ENCODE measurements around the gene GABPB1. TPM values are rescaled to one million over a fixed set of nuclear protein-coding genes. Genes with fewer than 3 reads are reported as not detected.

Gene GABPB1
- polyA plus RNA-seq, 1 of the 3 experiments (the other 2 are of a cell fraction): 12.8 TPM

DNA sequence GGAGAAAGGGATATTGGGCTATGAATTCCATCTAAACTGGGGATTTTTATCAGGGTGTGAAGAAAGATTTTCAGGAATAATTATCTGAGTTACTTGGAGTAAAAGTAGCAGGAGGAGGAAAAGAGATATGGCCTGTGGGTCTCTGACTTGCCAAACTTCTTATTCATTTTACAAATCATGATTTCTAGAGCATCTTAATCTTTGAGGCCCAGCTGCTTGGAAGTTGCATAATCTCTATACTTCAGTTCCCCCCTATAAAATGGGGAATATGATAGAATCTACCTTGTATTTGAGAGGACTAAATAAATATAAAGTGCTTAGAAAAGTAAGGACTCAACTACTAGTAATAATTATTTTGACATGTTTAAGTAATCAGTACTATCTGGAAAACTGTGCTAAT lies 11.0 kb upstream of the GABPB1 start:
- CTCF ChIA-PET: no interaction called here
- POLR2A ChIA-PET: interaction anchor here (0.7 to 1.1 kb wide), 2 partner anchors 11 to 15 kb away, joined by 3 to 5 read pairs; partner anchors contain the start of gene GABPB1
- Histone ChIP-seq H3K4me2 (no peak overlapping the region), H2AFZ (ENCODE audit: low read depth) (no peak overlapping the region), H3K9ac (no peak overlapping the region), H3K9me2 (no peaks in the 10 kb centered on the region), H3K27ac (ENCODE audit: low read depth in 2 of 2, low read length in 1 of 2) (no peak overlapping the region), H4K20me1 (ENCODE audit: insufficient read depth) (no peaks in the 10 kb centered on the region), H3K4me1 (ENCODE audit: control insufficient read depth in 1 of 2, insufficient read depth in 2 of 2, low read depth in 1 of 2, low read length in 1 of 2) (no peaks in the 10 kb centered on the region), H3F3A (replicated peaks; ENCODE audit: insufficient read depth) (peaks cover 4% of the 10 kb centered on the region), H3K79me2 (ENCODE audit: insufficient read depth) (peaks cover 3% of the 10 kb centered on the region; the same call in 1 of the 2 replicates), H3K4me3 (ENCODE audit: low read depth in 2 of 2, low read length in 1 of 2) (no peak overlapping the region), H3K36me3 (replicated peaks in 1 of 2; ENCODE audit: control insufficient read depth in 1 of 2, insufficient read depth in 2 of 2, low read length in 1 of 2) (peaks cover 17 to 22% of the 10 kb centered on the region in 2 experiments), H3K27me3 (ENCODE audit: insufficient read depth) (no peaks in the 10 kb centered on the region), H3K9me3 (no peaks in the 10 kb centered on the region)
- TF ChIP-seq, protein P1, sequence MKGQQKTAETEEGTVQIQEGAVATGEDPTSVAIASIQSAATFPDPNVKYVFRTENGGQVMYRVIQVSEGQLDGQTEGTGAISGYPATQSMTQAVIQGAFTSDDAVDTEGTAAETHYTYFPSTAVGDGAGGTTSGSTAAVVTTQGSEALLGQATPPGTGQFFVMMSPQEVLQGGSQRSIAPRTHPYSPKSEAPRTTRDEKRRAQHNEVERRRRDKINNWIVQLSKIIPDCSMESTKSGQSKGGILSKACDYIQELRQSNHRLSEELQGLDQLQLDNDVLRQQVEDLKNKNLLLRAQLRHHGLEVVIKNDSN (IDR thresholded peaks at IDR 0.05; ENCODE audit: borderline replicate concordance, low read depth): no peak
- TF ChIP-seq, protein P2, sequence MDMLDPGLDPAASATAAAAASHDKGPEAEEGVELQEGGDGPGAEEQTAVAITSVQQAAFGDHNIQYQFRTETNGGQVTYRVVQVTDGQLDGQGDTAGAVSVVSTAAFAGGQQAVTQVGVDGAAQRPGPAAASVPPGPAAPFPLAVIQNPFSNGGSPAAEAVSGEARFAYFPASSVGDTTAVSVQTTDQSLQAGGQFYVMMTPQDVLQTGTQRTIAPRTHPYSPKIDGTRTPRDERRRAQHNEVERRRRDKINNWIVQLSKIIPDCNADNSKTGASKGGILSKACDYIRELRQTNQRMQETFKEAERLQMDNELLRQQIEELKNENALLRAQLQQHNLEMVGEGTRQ (IDR thresholded peaks at IDR 0.05; ENCODE audit: borderline replicate concordance, low read depth, low read length): no peak
- TF ChIP-seq EZH2phosphoT487 (IDR thresholded peaks at IDR 0.05; ENCODE audit: borderline replicate concordance, low read depth) (no peak), RXRA (IDR thresholded peaks at IDR 0.05; ENCODE audit: borderline replicate concordance, low read depth) (no peak), SIN3A (IDR thresholded peaks at IDR 0.05; ENCODE audit: borderline replicate concordance, low read depth, low read length) (no peak), NFIC (IDR thresholded peaks at IDR 0.05; ENCODE audit: borderline replicate concordance) (no peak), ELF1 (IDR thresholded peaks at IDR 0.05) (no peak), TAF1 (IDR thresholded peaks at IDR 0.05; ENCODE audit: borderline replicate concordance, low read depth, low read length) (no peak), GABPA (IDR thresholded peaks at IDR 0.05; ENCODE audit: low read depth) (no peak), RCOR1 (IDR thresholded peaks at IDR 0.05; ENCODE audit: low read length) (no peak), JUND (IDR thresholded peaks at IDR 0.05) (no peak)
- no peak for DNase-seq

DNA sequence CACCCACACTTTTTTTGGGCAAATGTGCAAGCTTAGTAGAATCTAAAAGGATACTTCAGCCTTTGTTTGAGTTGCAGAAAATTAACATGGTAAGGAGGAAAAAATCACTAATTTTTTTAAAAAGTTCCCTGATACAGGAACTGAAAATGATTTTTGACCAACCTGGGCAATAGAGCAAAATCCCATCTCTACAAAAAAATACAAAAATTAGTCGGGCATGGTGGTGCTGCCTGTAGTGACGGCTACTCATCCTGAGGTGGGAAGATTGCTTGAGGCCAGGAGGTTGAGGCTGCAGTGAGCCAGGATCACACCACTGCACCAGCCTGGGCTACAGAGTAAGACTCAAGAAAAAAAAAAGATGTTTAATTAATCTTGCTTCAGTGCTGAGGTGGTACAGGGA lies 10.6 kb upstream of the GABPB1 start:
- DNase-seq: no peak
- H3K27ac ChIP-seq (ENCODE audit: low read depth in 2 of 2, low read length in 1 of 2): no peak overlapping the region
- peaks cover 7% of the 10 kb centered on the region; the same call in 1 of the 2 replicates for H3K79me2 ChIP-seq (ENCODE audit: insufficient read depth)
- H3K27me3 ChIP-seq (ENCODE audit: insufficient read depth): no peaks in the 10 kb centered on the region
- H4K20me1 ChIP-seq (ENCODE audit: insufficient read depth): no peaks in the 10 kb centered on the region
- H3K9me3 ChIP-seq: no peaks in the 10 kb centered on the region
- TF ChIP-seq, protein P1 (IDR thresholded peaks at IDR 0.05; ENCODE audit: borderline replicate concordance, low read depth): no peak
- TF ChIP-seq MAX (IDR thresholded peaks at IDR 0.05; ENCODE audit: low read depth) (no peak), FOXJ3 (CRISPR knock-in tag; IDR thresholded peaks at IDR 0.05) (no peak), CTCF (IDR thresholded peaks at IDR 0.05) (no peak), SMC3 (IDR thresholded peaks at IDR 0.05; ENCODE audit: low read depth, low read length) (no peak), POLR2AphosphoS5 (IDR thresholded peaks at IDR 0.05; ENCODE audit: low read depth, low read length) (no peak), TCF12 (IDR thresholded peaks at IDR 0.05) (no peak), TAF1 (IDR thresholded peaks at IDR 0.05; ENCODE audit: borderline replicate concordance, low read depth, low read length) (no peak), FOSL2 (IDR thresholded peaks at IDR 0.05; ENCODE audit: borderline replicate concordance, low read depth) (no peak), CHD2 (IDR thresholded peaks at IDR 0.05; ENCODE audit: low read length, partially characterized antibody) (no peak)
- TF ChIP-seq, protein P3, sequence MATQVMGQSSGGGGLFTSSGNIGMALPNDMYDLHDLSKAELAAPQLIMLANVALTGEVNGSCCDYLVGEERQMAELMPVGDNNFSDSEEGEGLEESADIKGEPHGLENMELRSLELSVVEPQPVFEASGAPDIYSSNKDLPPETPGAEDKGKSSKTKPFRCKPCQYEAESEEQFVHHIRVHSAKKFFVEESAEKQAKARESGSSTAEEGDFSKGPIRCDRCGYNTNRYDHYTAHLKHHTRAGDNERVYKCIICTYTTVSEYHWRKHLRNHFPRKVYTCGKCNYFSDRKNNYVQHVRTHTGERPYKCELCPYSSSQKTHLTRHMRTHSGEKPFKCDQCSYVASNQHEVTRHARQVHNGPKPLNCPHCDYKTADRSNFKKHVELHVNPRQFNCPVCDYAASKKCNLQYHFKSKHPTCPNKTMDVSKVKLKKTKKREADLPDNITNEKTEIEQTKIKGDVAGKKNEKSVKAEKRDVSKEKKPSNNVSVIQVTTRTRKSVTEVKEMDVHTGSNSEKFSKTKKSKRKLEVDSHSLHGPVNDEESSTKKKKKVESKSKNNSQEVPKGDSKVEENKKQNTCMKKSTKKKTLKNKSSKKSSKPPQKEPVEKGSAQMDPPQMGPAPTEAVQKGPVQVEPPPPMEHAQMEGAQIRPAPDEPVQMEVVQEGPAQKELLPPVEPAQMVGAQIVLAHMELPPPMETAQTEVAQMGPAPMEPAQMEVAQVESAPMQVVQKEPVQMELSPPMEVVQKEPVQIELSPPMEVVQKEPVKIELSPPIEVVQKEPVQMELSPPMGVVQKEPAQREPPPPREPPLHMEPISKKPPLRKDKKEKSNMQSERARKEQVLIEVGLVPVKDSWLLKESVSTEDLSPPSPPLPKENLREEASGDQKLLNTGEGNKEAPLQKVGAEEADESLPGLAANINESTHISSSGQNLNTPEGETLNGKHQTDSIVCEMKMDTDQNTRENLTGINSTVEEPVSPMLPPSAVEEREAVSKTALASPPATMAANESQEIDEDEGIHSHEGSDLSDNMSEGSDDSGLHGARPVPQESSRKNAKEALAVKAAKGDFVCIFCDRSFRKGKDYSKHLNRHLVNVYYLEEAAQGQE (IDR thresholded peaks at IDR 0.05; ENCODE audit: low read depth, low read length): no peak
- H3K4me3 ChIP-seq (ENCODE audit: low read depth in 2 of 2, low read length in 1 of 2): no peak overlapping the region
- peaks cover 4% of the 10 kb centered on the region for H3F3A ChIP-seq (replicated peaks; ENCODE audit: insufficient read depth)
- no peak overlapping the region for H3K4me2 ChIP-seq
- no peaks in the 10 kb centered on the region for H3K9me2 ChIP-seq
- no peak overlapping the region for H2AFZ ChIP-seq (ENCODE audit: low read depth)
- H3K36me3 ChIP-seq (replicated peaks in 1 of 2; ENCODE audit: control insufficient read depth in 1 of 2, insufficient read depth in 2 of 2, low read length in 1 of 2): peaks cover 17 to 26% of the 10 kb centered on the region in 2 experiments
- H3K9ac ChIP-seq: no peak overlapping the region
- CTCF ChIA-PET: no interaction called here
- no peaks in the 10 kb centered on the region for H3K4me1 ChIP-seq (ENCODE audit: control insufficient read depth in 1 of 2, insufficient read depth in 2 of 2, low read depth in 1 of 2, low read length in 1 of 2)
- POLR2A ChIA-PET: interaction anchor here (1.1 kb wide), 1 partner anchor 10 kb away, joined by 5 read pairs; the partner anchor contains the start of gene GABPB1
- 94% methylated on average over 2 of the region's 2 CpGs for WGBS (ENCODE audit: low lambda C conversion rate)
